ENCODE data around the gene COL2A1. TPM values are rescaled to one million over a fixed set of nuclear protein-coding genes. Genes with fewer than 3 reads are reported as not detected.
"Not testable (repeated sequence)": the region's sequence is repeated elsewhere in the genome, so short reads cannot be mapped to it uniquely, and the experiment has no call there.

Gene COL2A1
- total RNA-seq, 1 donor from 2014 or later = 0.13 TPM

GRCh38 chr12:47957671-47958070 is 46.6 kb downstream of the COL2A1 start:
- DNase-seq (ENCODE audit: low spot score); intact Hi-C loops (cut with DNase I): not testable (repeated sequence)

- DNase-seq (ENCODE audit: low spot score) = no peak
- intact Hi-C loops (cut with DNase I) = no loop called here
These were observed 49.2 kb downstream of the COL2A1 start for GRCh38 chr12:47955059-47955458.

GRCh38 chr12:47954467-47955045 is 49.7 kb downstream of the COL2A1 start:
- intact Hi-C loops (cut with DNase I) = no loop called here
- no peak for DNase-seq (ENCODE audit: low spot score)

GRCh38 chr12:47954058-47954457 is 50.2 kb downstream of the COL2A1 start:
- DNase-seq (ENCODE audit: low spot score) = no peak
- intact Hi-C loops (cut with DNase I) = no loop called here

GRCh38 chr12:47950856-47951468 is 53.3 kb downstream of the COL2A1 start:
- DNase-seq (ENCODE audit: low spot score) = no peak
- intact Hi-C loops (cut with DNase I) = no loop called here

- intact Hi-C loops (cut with DNase I) = loop anchor here (5.0 kb wide), 1 partner anchor 42 kb away; no protein-coding TSS in a partner anchor
- peak; percentile 85 for DNase-seq (ENCODE audit: low spot score)
These were observed 54.6 kb downstream of the COL2A1 start for GRCh38 chr12:47949441-47950341.

GRCh38 chr12:47947341-47947740 is 56.9 kb downstream of the COL2A1 start:
- intact Hi-C loops (cut with DNase I) = loop anchor here (5.0 kb wide), 1 partner anchor 40 kb away; no protein-coding TSS in a partner anchor
- DNase-seq (ENCODE audit: low spot score) = no peak

GRCh38 chr12:47946413-47947323 is 57.6 kb downstream of the COL2A1 start:
- DNase-seq (ENCODE audit: low spot score) = no peak
- intact Hi-C loops (cut with DNase I) = loop anchor here (5.0 kb wide), 1 partner anchor 39 kb away; no protein-coding TSS in a partner anchor

- no peak for DNase-seq (ENCODE audit: low spot score)
- intact Hi-C loops (cut with DNase I) = loop anchor here (5.0 kb wide), 1 partner anchor 38 kb away; no protein-coding TSS in a partner anchor
These were observed 58.9 kb downstream of the COL2A1 start for GRCh38 chr12:47945341-47945728.

GRCh38 chr12:47944685-47945340 is 59.5 kb downstream of the COL2A1 start:
- intact Hi-C loops (cut with DNase I) = loop anchor here (5.0 kb wide), 1 partner anchor 38 kb away; no protein-coding TSS in a partner anchor

GRCh38 chr12:47943623-47944340 is 60.5 kb downstream of the COL2A1 start:
- DNase-seq (ENCODE audit: low spot score) = no peak
- intact Hi-C loops (cut with DNase I) = no loop called here

More at GRCh38 chr12:47944685-47945340, 59.5 kb downstream of the COL2A1 start:
- DNase-seq (ENCODE audit: low spot score) = no peak

- DNase-seq (ENCODE audit: low spot score) = no peak
- intact Hi-C loops (cut with DNase I) = no loop called here
These were observed 61.6 kb downstream of the COL2A1 start for GRCh38 chr12:47942614-47943225.

GRCh38 chr12:47941871-47942613 is 62.2 kb downstream of the COL2A1 start:
- no peak for DNase-seq (ENCODE audit: low spot score)
- intact Hi-C loops (cut with DNase I) = no loop called here

- intact Hi-C loops (cut with DNase I) = no loop called here
- no peak for DNase-seq (ENCODE audit: low spot score)
These were observed 62.8 kb downstream of the COL2A1 start for GRCh38 chr12:47941475-47941780.

GRCh38 chr12:47940773-47941474 is 63.4 kb downstream of the COL2A1 start:
- intact Hi-C loops (cut with DNase I) = no loop called here
- DNase-seq (ENCODE audit: low spot score) = no peak

- intact Hi-C loops (cut with DNase I) = loop anchor here (10.0 kb wide), 1 partner anchor 154 kb away; no protein-coding TSS in a partner anchor
- no peak for DNase-seq (ENCODE audit: low spot score)
These were observed 65.2 kb downstream of the COL2A1 start for GRCh38 chr12:47939009-47939601.

Measured in cardiac septum (tissue), 1 donor.